ENCODE data around the gene PDZRN3. TPM values are rescaled to one million over a fixed set of nuclear protein-coding genes. Genes with fewer than 3 reads are reported as not detected.
"Not testable (repeated sequence)": the region's sequence is repeated elsewhere in the genome, so short reads cannot be mapped to it uniquely, and the experiment has no call there.

Gene PDZRN3
- total RNA-seq, 1 donor from 2014 or later, result 35.6 TPM

DNA sequence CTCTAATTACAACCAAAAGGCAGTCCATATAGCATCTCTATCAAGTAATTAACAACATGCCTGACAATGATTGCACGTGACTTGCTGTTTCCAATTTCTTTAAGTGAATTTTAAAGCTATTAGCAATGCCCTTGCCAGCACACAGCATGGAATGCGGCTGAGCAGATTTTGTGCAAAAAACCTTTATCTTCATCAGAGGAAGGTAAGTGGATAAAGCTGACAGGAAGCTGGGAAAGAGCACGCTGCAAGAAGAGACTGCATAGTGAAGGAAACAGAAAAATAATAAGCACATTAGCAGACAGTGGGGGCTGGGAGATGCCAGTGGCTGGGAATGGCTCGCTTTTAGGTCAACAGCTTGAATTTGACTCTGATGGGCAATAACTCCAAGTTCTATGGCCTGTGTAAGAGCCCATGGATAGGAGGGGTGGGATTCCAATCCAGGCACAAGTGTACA is 138.8 kb downstream of the PDZRN3 start:
- no peak for DNase-seq

DNA sequence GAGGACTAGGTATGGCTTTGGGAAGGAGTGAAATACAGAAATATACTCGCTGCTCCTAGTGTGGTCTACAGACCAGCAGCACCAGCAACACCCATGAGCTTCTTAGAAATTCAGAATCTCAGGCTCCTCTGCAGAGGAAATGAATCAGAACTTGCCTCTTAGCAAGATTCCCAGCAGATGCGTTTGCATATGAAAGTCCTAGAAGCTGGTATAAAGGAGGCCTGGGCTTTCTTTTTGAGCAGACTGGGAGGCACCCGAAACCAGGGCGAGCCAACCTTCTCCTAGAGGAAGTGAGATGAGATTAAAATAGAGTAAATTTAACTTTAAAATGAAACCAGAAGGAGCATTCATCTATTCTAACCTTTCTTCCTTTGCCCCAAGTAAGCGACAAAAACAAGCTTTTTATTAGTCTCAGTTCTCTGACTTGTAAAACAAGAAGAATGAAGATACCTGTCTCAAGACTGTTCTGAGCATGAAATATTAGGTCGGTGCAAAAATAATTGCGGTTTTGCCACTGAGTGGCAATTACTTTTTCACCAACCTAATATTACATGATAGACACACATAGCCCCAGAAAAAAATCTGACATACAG is 140.0 kb downstream of the PDZRN3 start:
- DNase-seq, result no peak

DNA sequence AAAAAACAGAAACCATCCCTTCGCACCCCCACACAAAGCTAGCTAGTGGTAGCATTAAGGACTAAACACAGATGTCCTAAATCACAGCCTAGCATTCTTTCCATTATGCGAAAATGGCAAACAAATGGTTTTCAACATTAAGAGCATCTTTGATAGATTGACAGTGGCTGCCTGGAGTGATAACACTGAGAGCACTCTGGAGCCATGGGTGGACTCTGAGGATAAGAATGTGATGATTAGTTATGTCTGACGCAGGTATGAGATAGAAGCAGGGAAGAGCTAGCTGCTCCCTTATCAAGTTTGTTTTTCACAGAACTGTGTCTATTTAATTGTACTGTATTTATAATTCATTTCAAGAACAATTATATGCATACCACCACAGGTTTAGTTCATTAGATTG is 142.9 kb downstream of the PDZRN3 start:
- DNase-seq, result no peak

DNA sequence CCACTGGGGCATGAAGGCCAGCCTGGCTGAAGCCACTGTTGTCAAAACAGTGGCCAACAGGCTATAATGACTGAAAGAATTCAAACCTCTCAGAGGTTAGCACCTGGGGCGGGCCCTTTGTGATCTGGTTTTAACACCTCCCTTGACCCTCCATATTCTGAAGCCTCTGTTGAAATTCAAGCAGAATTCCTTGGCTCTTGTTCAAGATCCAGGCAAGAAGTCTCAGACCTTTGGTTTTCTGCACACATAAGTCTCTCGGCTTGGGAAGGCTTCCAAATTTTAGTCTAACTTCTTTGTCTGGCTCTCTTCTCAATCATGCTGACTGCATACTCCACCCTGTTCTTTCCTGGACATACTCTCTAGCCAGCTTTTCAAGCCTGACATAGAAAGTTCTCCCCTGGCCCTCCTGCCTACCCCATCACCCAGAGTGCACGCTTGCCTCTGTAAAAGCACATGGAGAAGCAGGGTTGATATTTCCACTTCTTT is 144.5 kb downstream of the PDZRN3 start:
- no peak for DNase-seq

DNA sequence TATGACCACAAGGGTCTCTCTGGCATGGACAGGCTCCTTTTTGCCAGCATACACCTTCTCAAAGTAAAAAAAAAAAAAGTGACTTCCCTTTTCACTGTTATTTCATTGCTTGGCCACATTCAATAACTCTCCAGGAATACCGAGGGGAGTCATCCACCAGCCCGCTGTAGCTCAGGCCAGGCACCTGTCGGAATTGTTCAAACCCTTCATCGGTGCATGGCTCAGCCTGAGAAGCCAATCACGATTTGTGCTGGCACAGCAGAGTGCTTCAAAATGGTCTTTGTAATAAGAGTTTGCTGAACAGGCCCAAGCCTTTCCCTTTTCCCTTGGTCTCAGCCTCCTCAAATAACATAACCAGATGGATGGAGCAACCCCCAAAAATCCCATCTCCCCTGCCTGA is 145.4 kb downstream of the PDZRN3 start:
- no peak for DNase-seq

DNA sequence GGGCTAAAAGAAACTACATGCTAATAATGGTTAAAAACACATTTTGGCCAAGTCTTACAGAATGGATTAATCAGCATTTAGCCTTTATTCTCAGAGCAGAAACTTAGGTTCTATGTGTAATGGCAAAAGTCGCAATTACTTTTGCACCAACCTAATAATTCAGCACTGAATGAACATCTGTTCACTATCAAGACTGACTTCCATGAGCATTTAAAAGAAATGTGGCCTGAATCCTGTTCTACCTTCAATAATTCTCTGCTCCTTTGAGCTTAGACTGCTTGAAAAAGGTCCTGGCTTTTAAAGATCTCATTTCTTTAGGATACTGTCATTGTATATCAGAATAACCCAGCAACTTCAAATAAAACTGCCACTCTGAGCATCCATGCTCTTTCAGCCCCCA is 145.9 kb downstream of the PDZRN3 start:
- DNase-seq, result no peak

DNA sequence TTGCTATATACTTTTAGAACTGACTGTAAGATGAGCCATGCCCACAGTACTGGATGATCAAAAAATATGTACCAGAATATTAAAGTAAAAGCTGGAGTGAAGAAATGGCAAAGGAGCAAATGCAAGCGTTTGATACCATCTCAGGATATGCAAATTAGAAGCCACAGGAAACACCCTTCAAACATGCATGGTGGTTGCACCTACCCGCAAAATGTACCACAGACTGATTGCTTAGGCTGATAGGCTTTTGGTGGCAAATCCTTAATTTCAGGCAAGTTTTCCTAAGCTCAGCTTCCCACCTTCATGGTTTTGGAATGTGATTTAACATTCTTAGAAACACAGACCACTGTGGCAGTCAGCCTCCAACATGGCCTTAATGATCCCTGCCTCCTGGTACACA is 149.0 kb downstream of the PDZRN3 start:
- no peak for DNase-seq

DNA sequence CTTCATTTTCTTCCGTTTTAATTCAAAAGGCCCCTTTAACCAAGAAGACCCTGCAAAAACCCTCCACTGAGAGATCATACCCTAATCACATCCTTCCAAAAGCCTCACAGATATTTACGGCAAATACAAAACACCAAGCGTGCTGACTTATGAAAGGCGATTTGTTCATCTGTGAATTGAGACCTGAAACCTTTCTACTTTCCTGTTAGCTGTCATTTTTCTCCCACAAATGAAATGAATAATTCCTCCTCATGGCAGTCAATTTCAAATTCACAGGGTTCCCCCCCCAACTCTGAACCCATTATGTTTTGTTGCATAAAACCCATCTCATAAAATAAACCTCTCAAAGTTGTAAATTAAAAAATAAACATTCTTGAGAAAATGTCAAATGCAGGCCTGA is 149.6 kb downstream of the PDZRN3 start:
- no peak for DNase-seq

DNA sequence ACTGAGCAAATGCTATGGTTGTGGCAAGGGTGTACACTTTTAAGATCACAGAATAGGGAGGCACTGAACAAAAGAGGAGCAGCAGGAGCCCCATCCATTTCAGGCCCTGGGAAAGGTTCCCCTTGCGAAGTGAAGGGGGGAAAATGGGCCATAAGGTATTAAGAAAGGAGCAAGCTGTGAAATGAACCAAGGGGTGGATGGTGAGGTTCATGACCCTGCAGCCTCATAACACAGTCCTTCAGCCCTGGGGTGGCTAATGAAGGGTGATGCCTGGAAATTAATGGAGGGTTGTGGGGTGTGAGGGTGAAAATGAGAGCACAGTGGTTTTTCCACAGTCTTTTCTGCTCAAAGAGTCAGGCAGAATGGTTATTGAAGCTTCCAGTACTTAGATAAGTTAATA is 150.1 kb downstream of the PDZRN3 start:
- DNase-seq, result no peak

DNA sequence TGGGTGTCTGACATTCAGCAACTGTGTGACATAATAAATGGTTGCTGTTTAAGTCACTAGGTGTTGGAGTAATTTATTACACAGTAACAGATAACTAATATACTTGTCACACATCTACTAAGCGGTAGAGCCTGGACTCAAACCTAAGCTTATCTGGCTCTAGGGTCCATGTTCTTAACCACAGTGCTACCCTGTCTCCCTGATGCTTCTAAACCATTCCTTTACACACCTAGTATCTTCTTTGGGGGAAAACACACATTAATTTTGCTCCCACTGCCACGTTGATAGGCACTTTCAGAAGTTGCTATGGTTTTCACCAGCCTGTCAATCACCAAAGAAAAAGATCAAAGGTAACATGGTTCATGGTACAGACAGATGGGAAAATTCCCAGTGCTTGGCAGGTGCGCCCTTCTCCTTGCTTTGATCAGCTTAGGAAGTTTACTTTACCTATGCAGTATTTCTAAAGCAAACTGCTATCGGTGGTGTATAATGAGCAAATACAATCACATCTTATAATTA is 150.8 kb downstream of the PDZRN3 start:
- no peak for DNase-seq

DNA sequence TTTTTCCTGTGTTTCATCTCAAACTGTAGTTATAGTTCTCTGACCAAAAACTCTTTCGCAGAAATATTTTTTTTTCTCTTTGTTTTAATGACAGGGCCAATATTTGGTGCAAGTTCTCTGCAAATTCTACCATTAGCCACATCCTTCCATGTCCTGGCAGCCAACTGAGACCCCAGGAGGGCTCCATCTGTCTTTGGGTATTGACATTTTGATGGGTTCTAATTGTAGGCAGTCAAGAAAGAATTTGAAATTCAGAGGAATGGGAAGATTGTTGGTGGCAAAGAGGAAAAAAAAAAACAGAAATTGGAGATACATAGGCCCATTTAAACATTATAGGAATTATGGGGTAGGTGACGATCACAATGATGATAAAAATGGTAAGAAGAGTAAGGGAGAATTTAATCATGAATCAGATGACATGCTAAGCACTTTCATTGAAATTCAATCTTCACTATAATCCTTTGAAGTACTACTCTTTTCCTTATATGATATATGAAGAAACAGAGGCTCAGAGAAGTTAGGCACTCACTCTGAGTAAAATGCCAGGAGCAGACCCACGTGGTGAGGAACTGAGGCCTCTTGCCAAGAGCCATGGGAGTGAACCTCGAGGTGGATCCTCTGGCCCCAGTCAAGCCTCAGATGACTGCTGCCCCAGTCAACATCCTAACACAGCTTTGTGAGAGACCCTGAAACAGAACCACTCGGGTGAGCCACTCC is 151.4 kb downstream of the PDZRN3 start:
- no peak for DNase-seq

DNA sequence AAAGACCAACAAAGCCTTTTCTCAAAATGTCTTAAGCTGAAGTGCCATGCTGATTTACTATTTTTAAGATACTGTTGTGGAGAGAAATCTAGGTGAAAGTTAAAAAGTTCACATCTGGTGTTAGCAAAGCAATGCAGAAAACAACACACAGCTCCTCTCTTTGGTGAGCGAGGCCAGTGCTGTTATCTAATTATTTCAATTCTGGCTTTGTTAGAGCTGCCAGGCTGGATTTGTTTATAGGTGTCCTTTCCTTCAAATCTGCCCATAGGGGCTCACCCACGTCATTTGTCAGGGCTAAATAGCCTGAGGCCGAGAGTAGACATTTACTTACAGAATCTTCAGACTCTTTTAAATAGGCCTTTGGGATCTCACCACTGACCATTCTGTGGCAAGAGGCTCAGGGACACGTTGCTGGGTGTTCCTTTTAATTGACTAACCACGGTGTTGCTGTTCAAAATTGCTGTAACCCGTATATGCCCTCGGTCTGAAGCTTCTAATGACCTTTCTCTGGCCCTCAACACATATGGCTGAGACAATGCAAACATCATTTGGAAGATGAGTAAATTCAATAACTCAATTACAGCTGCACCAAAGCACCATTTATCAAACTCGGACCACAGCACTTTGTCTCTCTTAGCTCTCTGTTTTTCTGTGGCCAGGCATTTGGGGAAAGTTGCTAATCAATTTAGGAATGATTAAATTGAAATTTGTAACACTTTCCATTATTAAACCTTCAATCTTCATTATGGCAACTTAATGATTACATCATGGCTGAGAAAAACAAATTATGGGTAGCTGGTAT is 152.6 kb downstream of the PDZRN3 start:
- DNase-seq, result no peak

DNA sequence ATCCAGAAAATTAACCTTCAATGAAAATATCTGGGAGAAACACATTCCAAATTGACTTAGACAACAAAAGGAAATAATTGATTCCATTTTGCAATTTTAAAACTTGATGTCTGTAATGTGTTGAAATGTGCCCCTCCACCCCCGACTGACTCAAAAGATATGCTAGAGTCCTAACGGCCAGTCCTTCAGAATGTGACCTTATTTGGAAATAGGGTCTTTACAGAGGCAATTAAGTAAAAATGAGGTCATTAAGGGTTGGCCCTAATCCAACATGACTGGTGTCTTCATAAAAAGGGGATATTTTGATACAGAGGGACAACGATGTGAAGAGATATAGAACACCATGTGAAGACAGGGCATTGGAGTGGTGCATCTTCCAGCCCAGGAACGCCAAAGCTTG is 153.9 kb downstream of the PDZRN3 start:
- DNase-seq, result no peak

DNA sequence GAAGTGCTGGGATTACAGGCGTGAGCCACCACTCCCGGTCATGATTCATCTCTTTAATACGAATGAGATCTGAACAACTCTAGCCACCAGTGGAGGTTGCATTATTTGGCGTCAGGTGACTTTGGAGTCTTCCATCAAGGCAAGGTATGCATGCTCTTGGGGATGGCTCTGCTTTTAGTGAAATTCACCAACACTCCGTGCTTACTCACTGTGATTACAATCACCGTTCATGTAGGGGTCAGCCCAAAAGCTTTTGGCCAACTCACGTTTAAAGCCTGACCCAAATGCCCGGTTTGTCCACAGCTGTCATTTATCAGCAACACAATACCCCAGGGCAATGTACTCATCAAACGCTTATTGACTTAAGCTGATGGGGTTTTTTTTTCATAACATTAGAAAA is 155.4 kb downstream of the PDZRN3 start:
- no peak for DNase-seq

DNA sequence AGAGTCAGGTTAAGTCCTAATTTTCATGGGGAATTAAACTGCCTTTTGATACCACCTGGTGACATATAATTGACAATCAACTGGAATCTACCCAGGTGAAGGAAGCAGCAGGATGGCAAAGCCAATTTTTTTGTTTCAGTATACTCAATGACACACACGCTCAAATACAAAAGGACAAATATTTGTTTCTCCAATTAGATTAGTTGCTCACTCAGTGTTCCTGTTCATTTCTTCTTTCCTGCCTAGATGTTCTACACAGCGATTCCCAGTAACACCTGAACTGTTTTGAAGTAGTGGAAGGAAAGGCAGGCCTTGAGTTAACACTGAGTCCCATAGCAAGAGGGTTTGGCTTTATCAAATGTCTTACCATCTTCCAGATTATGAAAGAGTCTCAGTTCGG is 157.5 kb downstream of the PDZRN3 start:
- no peak for DNase-seq

DNA sequence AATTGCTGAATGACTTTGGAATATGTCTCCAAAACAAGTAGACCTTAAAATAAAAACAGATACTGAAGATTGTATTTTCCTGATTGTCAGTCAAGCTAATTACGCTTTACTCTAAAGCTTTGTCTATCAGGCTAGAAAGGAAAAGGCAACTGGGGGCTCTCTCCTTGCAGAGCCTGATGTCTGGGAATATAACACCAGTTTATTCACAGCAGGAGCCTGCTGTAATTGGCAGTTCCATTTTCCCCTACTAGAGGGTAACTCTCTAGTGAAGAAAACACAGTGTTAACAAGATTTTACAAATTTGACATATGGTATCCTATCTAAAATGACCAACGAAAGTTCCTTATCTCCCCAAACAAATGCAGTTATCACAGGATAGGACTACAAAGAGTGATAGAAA is 158.8 kb downstream of the PDZRN3 start:
- no peak for DNase-seq

DNA sequence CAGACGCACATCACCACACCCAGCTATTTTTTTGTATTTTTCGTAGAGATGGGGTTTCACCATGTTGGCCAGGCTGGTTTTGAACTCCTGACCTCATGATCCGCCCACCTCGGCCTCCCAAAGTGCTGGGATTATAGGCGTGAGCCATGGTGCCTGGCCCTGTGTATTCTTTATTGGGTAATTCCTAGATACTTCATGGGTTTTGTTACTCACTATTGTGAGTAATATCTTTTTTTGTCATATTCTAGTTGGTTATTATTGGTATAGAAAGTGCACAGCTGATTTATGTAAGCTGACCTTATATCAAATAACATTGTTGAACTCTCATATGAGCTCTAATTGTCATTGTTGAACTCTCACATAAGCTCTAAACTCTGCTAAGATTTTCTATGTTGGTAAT is 160.6 kb downstream of the PDZRN3 start:
- DNase-seq, result not testable (repeated sequence)

DNA sequence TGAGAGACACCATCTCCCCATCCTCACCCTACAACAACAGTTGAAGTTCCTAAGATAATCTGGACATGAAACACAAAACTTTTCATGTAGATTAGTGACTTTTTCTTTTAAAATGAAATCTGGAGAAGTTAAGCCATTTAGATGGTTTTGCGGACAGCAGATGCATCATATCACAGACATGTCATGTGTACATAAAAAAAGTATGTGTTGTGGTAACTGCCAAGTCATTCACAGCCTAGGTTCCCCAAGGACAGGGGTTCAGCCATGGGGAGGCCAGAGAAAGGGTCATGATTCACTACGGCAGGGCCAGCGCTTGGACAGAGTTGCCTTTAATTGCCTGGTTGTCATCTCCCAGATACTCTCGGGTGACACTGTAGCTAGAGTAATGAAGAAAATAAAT is 163.2 kb downstream of the PDZRN3 start:
- no peak for DNase-seq

DNA sequence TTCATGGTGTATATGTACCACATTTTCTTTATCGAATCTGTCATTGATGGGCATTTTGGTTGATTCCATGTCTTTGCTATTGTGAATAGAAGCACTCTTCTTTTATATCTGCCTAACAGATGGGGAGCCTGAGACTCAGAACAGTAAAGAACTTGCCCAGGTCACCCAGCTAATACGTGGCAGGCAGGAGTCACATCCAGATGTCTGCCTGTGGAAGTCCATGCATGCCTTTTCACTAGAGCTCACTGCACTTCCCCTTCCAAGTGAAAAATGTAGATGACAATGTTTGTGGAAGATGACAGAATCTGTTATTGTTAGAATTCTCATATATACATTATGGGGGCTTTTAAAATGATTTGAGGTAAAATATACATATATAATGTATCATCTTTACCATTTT is 165.0 kb downstream of the PDZRN3 start:
- DNase-seq, result no peak

DNA sequence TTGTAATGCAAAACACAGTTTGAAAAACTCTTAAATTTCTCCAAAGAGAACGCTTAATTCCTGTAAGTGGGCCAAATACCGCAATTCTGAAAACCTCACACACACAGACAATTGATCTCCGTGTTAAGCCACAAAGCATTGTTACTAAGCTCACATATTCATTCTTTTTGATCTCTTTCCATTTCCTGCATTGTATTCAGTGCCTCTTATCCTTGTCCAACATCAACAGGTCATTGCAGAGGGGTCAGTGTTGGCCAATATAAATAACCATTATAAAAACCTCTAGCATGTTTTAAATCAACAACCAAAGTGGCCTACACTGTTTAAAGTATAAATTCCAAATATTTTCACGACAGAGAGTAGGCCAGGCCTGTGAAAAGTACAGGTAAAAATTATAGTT is 171.1 kb downstream of the PDZRN3 start:
- DNase-seq, result peak; percentile 33

DNA sequence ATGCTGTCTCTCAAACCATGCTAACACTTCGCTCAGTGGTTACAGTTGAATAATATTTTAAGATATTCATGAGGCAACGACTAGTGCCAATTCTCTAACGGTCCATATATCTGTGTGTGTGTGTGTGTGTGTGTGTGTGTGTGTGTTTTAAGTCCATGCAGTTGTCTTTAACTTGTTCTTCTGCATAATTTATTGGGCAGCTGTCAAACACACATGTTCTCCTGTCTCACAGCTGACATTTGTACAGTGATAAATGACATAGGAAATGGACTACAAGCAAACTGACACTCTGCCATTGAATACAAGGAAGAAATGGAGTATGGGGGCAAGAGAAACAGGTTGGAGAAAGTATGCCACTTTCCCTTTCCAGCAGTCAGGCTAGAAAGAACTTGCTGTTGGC is 172.0 kb downstream of the PDZRN3 start:
- DNase-seq, result no peak

DNA sequence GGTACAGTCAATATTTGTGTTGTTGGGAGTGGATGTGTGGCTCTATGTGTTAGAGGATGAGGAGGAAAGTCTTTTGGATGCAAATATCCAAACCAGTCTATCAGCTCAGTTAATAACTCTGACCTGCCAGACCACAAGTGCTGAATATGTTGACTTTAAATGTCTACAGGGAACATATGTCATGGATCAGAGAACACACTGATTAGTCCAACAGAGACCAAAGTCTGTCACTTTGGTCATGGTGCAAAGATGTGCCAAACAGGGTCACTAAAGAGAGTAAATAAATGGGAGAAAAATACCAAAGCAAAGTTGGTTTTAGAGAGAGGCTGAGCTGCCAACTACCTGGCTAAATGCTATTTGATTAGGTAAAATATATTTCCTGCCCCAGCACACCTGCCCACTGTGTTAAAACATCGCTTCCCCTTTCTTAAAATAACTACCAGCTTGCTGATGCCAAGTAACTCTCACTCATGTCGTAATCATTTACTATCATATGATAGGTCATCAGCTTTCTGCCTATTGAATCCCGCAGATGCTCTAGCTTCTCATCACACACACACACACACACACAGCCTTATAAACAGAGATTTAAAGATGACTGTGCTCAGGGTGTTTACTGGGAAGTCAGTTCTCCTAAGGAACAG is 173.3 kb downstream of the PDZRN3 start:
- DNase-seq, result no peak

DNA sequence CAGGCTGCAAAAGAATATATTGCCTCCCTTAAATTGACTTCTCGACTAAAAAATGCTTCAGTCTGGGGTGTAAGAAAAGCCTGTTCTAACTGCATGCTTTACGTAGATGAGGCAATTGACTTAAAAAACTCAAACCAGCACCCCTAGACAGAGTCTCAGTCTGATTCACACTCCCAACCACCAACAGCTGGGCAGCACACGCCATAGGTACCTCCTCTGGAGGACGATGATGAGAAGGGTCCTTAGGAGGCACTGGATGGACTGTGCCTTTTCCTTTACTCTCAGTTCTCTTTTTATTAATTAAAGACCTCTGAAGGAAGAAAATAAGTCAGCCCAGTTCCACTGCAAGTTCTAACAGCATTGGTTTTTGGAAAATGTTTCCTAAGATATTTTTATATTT is 175.0 kb downstream of the PDZRN3 start:
- DNase-seq, result no peak

Data from tongue (tissue), 2 donors.